NCI-H1417 treated with DMSO at 0.1 percent for 48 hours (cell line): ENCODE measurements around the gene KCNK18.
"Not testable (repeated sequence)": the region's sequence is repeated elsewhere in the genome, so short reads cannot be mapped to it uniquely, and the experiment has no call there.

ENCODE experiments used
- DNase-seq: peaks from one replicate; lab custom pipeline; 2025; lab: John Stamatoyannopoulos, UW

The KCNK18 gene

DNA sequence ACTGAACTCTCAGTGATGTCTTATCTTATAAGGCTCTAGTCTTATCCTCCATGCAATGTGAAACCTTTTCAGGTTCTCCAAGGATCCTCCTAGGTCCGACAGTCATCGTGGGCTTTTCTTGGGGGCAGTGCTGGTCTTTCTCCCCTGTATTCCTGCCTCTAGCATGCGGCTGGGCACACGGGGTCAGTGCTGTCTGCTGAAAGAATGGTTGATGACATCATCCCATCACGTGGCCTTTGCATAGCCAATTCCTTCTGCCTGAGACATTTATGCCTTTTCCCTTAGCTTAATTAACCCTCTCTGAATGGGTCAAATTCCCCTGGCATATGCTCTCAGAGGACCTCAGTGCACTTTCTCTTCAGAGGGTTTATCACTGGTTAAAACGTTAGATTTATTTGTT lies 27.0 kb upstream of the KCNK18 start:
- no peak for DNase-seq

DNA sequence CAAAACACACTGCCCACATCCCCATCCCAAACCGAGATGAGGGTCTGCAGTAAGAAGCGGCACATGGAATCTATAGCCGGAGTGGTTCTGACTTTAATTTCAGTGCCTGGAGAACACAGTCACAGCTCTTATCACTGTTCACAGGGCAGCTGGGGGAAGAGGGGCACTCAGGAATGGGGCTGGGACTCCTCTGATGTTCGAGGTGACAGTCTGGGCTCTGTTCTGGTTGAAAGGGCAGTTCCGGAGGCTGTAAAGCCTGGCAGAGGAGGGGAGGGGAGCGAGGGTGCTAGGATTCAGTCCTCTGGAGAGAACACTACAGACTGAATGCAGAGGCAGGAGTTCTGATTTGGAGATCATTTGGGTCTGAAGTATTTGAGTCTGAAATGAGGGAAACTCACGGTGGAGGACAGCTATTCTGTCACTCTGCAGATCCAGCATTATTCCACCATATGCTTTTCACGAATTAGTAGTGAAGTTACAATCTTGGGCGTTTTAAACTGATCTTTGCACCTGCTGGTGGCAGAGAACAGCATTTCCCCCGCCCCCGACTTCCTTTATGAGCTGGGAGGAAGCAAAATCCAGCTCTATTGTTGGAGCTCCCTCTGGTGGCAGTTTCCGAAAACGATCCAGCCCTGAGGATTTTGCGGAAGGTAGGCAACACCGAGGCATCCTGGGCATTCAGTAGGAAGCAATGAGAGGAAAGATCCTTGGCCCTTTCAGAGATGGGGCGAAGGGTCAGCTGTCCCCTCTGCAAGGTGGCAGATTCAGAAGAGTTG lies 22.7 kb upstream of the KCNK18 start:
- DNase-seq, result no peak

DNA sequence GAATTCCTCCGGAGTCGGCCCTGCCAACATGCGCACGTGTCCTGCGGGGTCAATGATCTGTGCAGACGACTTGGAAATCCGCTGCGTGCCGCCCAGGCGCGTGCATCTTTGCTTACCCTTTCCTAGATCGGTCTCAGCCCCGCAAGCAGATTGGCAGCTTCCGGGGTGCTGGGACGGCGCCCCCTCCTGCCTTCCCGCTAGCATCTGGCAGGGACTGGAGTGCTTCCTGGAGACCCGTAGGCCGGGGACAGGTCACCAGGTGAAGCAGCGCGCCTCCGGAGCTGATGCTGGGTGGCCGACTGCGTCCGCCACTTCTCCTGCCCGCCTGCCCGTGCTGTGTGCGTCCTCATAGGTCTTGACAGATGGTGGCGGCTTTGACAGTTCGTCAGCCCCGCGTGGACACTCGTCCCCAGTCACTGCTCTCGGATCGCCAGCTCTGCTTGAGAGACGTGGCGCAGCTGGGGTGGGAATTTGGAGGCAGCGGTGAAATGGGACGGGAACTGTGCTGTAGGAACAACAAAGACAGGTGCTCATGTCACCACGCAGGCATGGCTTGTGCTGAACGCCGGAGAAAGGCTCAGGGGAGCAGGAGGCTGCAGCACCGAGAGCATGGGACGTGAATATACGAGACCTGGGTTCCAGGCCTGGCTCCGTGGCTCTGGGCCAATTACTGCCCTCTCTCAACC lies 21.9 kb upstream of the KCNK18 start:
- no peak for DNase-seq

DNA sequence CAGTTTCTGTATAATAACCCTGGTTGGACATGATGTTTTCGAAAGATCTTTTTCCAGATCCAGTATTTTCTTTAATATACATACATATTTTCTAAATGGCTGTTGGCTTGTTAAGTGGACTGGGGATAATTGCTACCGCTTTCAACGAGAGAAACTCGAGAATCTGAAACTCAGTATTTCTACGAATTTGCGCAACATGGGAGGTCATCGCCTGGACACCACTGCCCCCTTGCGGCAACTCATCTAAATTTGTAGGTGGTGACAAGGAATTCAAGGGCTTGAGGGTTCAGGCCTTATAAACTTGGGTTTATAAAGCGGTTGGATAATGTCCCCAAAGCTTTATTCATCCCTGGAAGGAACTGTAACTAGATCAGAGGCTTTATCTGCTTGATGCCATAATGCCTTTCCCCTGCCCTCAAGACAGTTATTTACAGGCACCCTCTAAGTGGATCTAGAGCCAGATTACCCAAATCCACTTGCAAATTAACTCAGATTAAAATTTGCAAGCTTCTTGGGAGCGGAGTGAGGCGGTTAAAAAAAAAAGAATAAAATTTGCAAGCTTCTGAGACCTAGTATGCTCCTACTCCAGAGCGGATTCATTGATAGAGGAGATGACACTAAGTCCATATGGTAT lies 21.3 kb upstream of the KCNK18 start:
- DNase-seq, result peak; percentile 20

DNA sequence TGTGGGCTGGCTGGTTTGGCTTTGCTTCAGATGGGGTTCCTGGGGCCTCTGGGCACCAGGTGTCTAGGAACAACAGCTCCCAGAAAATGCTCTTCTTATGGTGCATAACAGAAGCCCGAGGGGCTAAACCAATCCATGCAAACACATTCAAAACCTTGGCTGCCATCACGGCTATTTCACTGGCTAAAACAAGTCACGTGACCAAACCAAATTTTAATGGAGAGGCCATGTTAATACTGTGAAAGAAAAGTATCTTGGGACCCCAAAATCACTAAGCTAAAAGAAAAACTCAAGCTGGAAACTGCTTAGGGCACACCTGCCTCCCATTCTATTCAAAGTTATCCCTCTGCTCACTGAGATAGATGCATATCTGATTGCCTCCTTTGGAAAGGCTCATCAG lies 19.1 kb upstream of the KCNK18 start:
- DNase-seq, result no peak

DNA sequence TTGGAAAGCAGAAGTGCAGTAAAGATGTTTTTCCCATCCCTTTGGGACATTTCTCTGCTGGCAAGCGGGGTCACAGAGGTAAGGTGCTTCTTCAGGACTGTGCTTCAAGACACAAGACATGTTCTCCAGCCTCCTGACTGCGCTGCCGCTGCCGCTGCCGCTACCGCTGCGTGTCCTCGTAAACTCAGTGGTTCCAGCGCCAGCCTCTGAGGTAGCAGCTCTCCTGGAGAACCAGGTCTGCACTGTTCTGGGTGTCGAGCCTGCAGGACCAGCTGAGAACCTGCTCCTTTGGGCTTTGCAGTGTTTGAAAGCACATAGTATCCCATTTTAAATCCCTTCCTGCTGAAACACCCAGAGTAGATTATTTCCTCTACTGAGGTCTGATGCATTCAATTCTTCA lies 13.0 kb upstream of the KCNK18 start:
- DNase-seq, result no peak

DNA sequence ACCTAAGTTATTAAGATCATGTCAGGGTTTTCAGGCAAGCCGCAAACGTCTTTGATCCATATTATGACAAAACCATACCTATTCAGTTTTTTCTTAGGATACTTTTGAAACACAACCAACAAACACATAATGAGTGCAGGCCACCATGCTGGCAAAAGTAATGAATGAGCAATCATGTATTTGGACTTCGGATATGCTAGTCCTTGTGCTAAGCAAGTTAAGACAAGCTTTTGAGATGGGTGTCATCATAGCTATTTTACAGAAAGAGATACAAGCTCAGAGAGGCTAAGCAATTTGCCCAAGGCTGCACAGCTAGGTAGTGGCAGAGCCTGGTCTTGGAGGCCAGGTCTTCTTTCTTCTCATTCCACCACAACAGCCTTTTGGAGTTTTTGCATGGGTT lies 12.5 kb upstream of the KCNK18 start:
- DNase-seq, result no peak

DNA sequence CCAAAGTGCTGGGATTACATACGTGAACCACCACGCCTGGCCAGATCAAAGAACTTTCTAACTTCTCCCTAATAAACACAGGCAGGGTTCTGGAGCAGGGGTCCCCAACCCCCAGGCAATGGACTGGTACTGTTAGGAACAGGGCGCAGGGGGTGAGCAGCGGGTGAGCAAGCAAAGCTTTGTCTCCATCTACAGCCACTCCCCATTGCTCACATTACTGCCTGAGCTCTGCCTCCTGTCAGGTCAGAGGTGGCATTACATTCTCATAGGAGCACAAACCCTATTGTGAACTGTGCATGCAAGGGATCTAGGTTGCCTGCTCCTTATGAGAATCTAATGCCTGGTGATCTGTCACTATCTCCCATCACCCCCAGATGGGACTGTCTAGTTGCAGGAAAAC lies 11.5 kb upstream of the KCNK18 start:
- not testable (repeated sequence) for DNase-seq

DNA sequence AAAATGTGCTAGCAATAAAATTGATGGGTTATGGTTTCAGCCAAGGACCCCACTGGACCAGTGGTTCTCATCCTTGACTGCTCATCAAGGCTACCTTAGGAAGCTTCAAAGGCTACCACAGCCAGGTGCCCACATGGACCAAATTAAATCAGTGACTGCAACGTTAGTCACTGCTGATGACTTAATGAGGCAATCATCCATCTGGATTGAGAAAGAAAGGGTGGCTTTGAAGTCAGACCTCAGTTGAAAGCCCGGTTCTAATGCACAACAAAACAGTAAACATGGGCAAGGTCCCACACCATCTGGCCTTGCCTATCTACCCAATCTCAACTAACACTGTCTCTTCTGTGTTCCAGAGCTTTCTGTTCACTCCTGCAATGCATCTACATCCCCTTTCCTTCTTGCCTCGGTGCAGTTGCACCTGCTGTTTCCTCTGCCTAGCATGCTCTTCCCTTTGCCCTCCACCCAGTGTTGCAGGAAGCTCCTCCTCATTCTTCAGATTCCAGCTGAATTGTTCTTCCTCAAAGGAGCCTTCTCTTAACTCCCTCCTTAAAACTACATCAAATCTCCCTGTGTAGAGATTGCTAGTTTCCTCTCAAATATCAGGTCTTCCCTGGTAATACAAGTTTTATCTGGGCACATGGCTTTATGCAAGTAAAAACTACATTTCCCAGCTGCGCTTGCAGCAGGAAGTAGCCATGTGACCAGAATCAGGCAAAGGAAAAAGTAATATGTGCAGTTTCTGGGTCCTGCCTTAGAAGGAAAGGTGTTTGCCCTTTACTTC lies 10.3 kb upstream of the KCNK18 start:
- DNase-seq, result no peak

DNA sequence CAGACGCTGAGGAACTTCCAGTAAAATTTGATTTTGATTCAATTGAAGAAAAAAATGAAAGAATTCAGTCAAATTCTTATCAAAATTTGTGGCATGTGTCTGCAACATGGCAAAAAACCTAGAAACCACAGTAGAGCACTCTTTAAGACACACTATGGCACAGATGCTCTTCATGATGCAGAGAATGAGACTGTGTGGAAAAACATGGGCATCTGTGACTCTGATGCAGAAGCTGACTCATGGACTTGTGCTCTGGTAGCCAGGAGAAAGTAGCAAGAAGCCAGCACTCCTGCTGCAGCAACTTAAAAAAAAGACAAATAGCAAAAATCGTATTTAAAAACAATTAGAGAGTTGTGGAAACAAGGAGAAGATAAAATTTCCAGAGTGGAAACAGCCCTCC lies 8.9 kb upstream of the KCNK18 start:
- no peak for DNase-seq

DNA sequence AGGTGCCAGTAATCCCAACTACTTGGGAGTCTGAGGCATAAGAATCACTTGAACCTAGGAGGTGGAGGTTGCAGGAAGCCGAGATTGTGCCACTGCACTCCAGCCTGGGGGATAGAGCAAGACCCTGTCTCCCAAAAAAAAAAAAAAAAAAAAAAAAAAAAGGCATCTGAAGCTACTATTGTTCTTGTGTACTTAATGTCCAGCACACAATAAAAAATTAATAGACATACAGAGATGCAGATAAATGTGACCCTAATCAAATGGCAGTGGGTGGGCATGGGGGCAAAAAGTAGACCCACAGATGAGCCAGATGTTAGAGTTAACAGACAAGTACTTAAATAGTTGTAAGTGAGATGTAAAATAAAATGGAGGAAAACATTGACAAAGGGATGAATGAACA lies 7.7 kb upstream of the KCNK18 start:
- DNase-seq, result no peak

DNA sequence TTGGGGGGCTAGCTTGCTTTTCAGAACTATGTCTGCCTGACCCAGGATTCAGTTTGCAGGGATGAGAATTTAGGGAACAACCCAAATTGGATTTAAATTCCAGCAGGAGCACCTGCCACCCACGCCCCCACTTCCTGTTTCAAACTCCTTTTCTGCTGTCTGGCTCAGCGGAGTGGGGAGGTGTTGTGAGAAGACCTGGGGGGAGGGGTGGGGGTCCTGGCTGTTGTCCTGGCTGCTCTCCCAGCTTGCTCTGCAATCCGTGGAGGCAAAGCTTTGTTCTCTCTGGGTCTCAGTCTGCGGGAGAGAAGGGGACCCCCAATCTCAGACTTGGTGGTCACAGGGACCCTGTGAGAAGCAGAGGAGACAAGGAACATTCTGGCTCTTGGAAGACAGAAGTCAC lies 799 bp downstream of the KCNK18 start:
- no peak for DNase-seq

DNA sequence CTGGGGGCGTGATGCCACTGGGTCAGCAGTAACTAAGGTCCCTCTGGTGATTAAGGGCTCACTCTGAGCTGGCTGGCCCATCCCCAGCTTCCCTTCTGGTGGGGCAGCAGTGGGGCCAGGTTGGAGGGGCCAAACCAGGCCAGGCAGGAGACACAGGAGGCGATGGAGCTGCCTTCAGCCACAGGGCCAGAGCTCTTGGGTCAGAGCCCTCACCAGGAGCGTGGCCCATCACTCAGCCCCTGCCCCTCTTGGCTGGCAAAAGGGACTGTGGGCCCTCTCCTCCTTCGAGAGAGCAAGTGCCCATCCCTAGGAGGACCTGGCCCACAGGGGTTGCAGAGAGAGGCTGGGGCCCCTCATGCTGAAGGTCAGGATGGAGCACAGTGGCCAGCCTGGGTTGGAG lies 4.5 kb downstream of the KCNK18 start:
- no peak for DNase-seq

DNA sequence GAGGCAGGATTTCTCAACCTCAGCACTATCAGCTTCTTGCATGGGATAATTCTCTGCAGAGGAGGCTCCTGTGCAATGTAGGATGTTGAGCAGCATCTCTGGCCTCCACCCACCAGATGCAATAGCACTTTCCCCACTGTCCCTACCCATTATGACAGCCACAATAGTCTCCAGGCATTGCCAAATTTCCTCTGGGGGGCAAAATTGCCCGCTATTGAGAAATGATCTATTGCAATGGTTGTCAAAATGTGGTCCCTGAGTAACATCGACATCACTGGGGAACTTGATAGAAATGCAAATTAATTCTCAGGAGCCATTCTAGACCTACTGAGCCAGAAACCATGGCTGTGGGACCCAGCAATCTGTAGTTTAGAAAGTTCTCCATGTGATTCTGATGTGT lies 7.0 kb downstream of the KCNK18 start:
- no peak for DNase-seq

DNA sequence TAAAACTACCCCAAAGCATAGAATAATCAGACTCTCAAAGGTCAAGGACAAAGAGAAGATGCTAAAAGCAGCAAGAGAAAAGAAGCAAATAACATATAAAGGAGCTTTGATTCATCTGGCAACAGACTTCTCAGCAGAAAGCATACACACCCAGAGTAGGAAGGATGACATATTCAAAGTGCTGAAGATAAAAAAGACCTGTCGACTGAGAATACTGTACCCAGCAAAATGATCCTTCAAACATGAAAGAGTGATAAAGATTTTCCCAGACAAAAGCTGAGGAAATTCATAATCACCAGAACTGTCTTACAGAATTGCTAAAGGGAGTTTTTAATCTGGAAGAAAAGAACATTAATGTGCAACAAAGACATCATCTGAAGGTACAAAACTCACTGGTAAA lies 14.9 kb downstream of the KCNK18 start:
- no peak for DNase-seq

DNA sequence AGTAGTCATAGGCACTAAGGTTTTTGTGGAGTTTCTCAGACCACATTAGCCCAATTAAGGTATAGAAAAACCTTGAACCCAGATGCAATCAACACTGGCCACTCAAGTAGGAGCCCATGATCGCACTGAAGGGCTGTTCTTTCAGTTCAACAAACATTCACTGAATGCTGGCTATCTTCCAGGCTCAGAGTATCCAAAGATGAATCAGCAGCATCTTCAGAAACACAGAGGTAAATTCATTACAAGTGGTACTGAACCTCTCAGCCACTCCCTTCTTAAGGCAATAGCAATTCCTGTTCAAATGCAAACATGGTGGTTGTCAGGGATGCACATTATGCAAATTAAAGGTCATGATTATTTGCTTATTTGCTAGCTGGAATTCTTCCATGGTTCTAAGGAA lies 17.1 kb downstream of the KCNK18 start:
- DNase-seq, result no peak

DNA sequence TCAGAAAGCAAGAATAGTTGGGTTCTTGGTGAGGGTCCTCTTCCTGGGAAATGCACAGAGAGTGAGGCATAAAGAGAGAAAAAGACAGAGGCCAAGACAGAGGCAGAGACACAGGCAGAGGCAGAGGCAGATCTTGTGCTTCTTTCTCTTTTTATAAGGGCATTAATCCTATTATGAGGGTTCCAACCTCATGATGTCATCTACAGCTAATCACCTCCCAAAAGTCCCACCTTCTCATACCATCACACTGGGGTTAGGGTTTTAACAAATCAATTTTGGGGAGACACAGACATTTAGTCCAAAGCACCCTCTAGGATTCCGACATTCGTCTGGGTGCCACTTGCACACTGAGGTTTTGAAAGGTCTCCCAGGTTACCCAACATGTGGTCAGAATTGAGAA lies 17.8 kb downstream of the KCNK18 start:
- DNase-seq, result no peak

DNA sequence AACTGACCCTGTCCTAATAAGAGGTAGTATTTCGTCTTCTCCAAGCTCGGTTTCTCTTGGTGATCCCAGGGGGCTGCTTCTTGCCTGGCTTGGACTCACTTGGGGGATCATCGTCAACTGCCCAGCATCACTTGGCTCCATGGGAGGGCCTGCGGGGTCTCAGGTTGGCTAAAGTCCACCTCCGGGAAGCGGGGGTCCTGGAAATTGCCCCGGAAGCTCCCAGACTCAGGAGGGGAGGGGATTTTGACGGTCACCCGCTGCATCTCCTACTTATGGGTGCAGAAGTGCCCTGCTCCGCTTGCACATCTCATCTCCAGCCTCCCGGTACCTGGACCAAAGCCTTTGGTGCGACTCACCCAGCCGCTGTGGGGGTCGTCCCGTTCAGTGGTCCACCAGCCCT lies 18.7 kb downstream of the KCNK18 start:
- DNase-seq, result no peak

DNA sequence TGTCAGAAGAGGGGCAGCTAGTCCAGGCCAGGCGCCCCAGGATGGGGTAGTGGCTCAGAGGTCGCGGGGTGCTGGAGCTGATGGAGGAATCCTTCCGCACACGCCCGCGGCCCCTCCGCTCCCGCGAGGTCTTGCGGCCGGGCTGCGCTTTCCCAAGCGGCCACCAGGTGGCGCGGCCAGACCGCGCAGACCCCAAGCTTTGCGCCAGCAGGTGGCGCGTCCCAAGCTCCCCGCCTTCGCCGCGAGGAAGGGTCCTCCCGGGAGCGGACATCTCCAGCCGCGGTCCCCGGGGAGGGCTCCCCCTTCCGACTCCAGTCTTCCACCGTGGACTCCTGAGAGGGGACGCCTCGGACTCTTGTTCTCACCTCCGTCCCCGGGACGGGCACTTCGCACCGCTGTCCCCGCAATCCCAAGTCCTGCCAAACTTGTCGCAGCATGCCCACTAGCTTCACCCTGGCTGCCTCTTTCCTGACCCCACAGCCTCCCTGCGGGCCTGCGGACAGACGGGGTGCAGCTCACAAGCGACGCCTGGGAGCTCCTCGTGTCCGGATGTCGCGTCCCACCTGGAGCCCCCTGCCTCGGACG lies 19.4 kb downstream of the KCNK18 start:
- no peak for DNase-seq

DNA sequence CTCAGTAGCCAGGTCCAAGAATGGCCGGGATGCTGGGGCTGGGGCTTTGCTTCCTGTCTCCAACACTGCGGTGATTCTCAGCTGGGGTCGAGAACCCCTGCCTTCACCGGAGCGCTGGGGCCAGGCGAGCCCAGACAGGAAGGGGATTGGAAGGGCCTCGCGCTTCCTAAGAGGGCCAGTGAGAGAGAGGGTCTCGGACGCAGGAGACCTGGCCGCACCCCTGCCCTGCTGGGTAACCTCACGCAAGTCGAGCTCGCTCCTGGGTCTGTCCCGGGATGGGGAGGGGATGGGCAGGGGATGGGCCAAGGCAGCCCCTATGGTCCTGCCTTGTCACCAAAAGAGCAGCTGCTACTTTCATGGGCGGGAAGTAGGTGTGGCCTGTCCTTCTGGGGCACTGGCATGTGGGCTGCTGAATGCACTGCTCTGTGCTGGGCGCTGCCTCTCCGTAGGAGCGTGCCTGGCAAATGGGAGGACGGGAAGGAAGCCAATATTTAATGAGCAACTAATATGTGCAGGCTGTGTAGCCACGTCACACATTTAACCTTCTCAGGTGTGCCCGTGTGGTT lies 20.0 kb downstream of the KCNK18 start:
- DNase-seq, result no peak

DNA sequence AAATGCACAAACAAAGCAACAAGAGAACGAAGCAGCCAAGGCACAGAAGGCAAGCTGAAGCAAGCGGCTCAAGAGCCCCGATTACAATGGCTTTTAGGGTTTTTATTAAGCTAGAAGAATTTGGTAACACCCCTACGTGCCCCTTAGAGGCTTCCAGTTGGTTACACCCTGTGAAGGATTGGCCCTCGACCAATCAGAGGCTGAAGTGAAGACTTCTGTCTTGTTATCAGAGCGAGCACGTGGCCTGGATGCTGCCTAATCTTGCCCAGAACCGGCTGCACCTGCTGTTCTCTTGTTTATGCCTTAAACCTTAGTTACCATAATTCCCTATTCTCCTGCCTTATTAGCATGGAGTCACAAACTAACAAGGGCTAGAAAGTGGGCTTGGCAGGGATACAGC lies 21.4 kb downstream of the KCNK18 start:
- no peak for DNase-seq

DNA sequence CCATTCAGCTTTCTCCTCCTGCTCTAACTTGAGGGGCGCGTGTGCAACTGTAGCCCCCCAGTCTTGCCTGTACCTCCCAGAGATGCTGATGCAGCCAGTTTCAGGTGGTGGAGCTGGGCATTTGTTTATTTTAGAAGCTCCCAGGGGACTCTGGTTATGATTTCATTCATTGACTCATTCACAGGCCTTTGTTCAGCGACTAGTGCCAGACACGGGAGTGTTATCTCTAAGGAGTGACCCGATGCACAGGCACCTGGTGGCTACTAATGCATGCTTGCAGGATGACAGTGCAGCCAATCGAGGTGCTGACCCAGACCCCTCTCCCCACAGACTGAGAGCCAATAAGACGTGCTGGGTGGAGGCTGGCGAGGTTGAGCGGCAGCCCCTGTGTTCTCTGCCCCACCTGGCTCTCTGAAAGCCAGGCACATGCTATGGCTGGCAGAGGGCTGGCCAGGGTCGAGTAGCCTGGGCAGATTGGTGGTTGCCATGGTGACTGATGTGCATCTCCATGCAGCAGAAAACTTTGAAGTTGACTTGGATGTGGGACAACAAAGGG lies 23.9 kb downstream of the KCNK18 start:
- DNase-seq, result no peak
